Endothelial cell (in vitro differentiated cells): ENCODE measurements around the gene GAPDH. TPM values are rescaled to one million over a fixed set of nuclear protein-coding genes. Genes with fewer than 3 reads are reported as not detected.

ENCODE experiments used
- DNase-seq: peaks from one replicate; pipeline ENCODE4 v3.0.0; 2021; ENCODE audit warnings: low spot score
- H3K27ac Mint-ChIP-seq: one replicate; pipeline ENCODE4 v1.8.0; 2021; ENCODE audit warnings: mixed read lengths, inconsistent platforms; ENCODE audit not compliant: unreplicated experiment
- H3K27me3 Mint-ChIP-seq: one replicate; pipeline ENCODE4 v1.8.0; 2021; ENCODE audit warnings: mild to moderate bottlenecking, moderate library complexity, mixed read lengths, inconsistent platforms; ENCODE audit not compliant: unreplicated experiment
- H3K36me3 Mint-ChIP-seq: one replicate; pipeline ENCODE4 v1.8.0; 2021; ENCODE audit warnings: mild to moderate bottlenecking, low read depth, mixed read lengths, inconsistent platforms; ENCODE audit not compliant: unreplicated experiment
- H3K4me1 Mint-ChIP-seq: one replicate; pipeline ENCODE4 v1.8.0; 2021; ENCODE audit warnings: mild to moderate bottlenecking, mixed read lengths, inconsistent platforms; ENCODE audit not compliant: unreplicated experiment
- H3K4me3 Mint-ChIP-seq: one replicate; pipeline ENCODE4 v1.8.0; 2021; ENCODE audit warnings: mild to moderate bottlenecking, mixed read lengths, inconsistent platforms; ENCODE audit not compliant: unreplicated experiment
- H3K9me3 Mint-ChIP-seq: one replicate; pipeline ENCODE4 v1.8.0; 2021; ENCODE audit warnings: mixed read lengths, inconsistent platforms; ENCODE audit not compliant: unreplicated experiment
- CTCF ChIP-seq: fragments of 200-600 bp; sonication (generic); IDR thresholded peaks from one replicate; pipeline ENCODE4 v1.5.0; 2021; ENCODE audit warnings: antibody characterized with exemption; ENCODE audit not compliant: unreplicated experiment
- total RNA-seq: library from RNA; stranded (reverse); fragmentation: NEBNext Ultra II Directional; extraction: Animal tissue kit (Norgen Biotek cat#: 25700); gene quantifications from one replicate; pipeline ENCODE4 v1.2.1, GENCODE V29; 2021; ENCODE audit not compliant: unreplicated experiment

The GAPDH gene
- total RNA-seq, 1 donor from 2014 or later = 2,393 TPM

GRCh38 chr12:6507102-6507998 lies 27.0 kb upstream of the GAPDH start:
- Mint-ChIP-seq H3K9me3 (no peaks in the 10 kb centered on the region), H3K4me1 (peaks cover 6% of the 10 kb centered on the region), H3K36me3 (peaks cover 4% of the 10 kb centered on the region), H3K4me3 (peak overlapping the region; percentile 38), H3K27me3 (peaks cover 2% of the 10 kb centered on the region), H3K27ac (peak overlapping the region; percentile 22)
- DNase-seq = no peak
- no peak for TF ChIP-seq CTCF

- Mint-ChIP-seq H3K9me3 (no peaks in the 10 kb centered on the region), H3K27ac (no peak overlapping the region), H3K4me1 (peaks cover 6% of the 10 kb centered on the region), H3K36me3 (peaks cover 11% of the 10 kb centered on the region), H3K4me3 (no peak overlapping the region), H3K27me3 (peaks cover 2% of the 10 kb centered on the region)
- DNase-seq = no peak
- TF ChIP-seq CTCF = no peak
Observed at GRCh38 chr12:6508087-6508486, 26.2 kb upstream of the GAPDH start.

- no peak for TF ChIP-seq CTCF
- DNase-seq = no peak
- no peaks in the 10 kb centered on the region for H3K9me3 Mint-ChIP-seq
- H3K27ac Mint-ChIP-seq = peak overlapping the region; percentile 13
- H3K36me3 Mint-ChIP-seq = peaks cover 50% of the 10 kb centered on the region
- H3K27me3 Mint-ChIP-seq = peaks cover 3% of the 10 kb centered on the region
- H3K4me1 Mint-ChIP-seq = no peaks in the 10 kb centered on the region
- H3K4me3 Mint-ChIP-seq = peak overlapping the region; percentile 75
Observed at GRCh38 chr12:6520186-6520585, 14.1 kb upstream of the GAPDH start.

DNA sequence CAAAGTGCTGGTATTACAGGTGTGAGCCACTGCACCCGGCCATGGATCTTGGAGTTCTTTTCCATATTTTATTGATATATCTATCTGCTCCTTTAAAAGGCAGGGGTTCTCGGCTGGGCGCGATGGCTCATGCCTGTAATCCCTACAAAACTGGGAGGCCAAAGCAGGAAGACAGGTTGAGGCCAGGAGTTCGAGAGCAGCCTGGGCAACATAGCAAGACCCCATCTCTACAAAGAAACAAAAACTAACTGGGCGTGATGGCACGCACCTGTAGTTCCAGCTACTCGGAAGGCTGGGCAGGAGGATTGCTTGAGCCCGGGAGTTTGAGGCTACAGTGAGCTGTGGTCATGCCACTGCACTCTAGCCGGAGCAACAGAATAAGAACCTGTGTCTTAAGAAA lies 12.1 kb upstream of the GAPDH start:
- H3K4me3 Mint-ChIP-seq = no peak overlapping the region

More for the DNA sequence above, 12.1 kb upstream of the GAPDH start:
- Mint-ChIP-seq H3K27me3 (peaks cover 3% of the 10 kb centered on the region), H3K9me3 (no peaks in the 10 kb centered on the region), H3K36me3 (peaks cover 50% of the 10 kb centered on the region), H3K27ac (no peak overlapping the region), H3K4me1 (no peaks in the 10 kb centered on the region)
- TF ChIP-seq CTCF = no peak
- no peak for DNase-seq
